Cardiac fibroblast (primary cell): Measurements from ENCODE around the gene P2RX2.

Source experiments
- DNase-seq, 2 donors: peaks; one replicate each; pipeline versions ENCODE4 v3.0.0 to v3.0.0-alpha.2; 2010; ENCODE audit warnings: low read depth in 2 of 2
- H3K4me3 ChIP-seq, 2 donors: replicated peaks in 1 of 2; 1 replicate in 1 of 2; 2 replicates in 1 of 2; pipeline ENCODE4 v1.5.1; 2011; ENCODE audit warnings: low read depth in 2 of 2, low read length in 2 of 2, mild to moderate bottlenecking in 2 of 2, moderate library complexity in 1 of 2
- TF ChIP-seq, protein P1 (sequence below): IDR thresholded peaks from one replicate; pipeline ENCODE4 v1.5.1; 2011; ENCODE audit warnings: low read depth, mild to moderate bottlenecking, low read length, inconsistent platforms

The P2RX2 gene

DNA sequence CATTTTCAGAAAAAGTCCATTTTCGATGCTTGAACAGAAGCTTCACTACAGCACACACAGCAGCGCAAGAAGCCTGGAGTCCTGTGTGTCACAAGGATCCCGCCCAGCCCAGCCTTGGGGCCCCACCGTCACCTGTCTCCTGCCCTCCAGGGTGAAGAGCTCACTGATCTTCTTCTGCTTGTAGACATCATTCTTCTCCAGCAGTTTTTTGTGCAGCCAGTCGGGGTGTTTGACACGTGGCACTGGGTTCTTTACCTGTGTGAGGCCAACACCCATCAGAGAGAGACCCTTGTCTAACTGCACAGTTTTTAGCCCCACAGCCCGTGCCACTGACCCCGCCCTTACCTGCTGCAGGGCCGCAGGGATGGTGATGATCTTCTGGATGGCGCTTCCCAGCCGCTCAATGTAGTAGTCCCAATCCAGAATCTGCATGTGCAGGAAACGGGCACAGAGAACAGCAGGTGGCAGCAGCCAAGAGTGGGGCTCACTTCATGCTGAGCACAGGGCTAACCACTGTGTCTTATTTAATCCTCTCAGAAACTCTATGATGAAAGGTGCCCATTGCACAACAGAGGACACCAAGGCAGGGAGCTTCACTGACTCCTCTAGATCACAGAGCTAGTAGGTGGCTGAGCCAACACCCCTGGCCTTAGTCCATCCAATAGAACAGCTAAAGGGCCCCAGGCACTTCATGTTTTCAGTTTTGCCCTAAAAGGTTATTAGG lies 38.6 kb downstream of the P2RX2 start:
- no peak for DNase-seq
- TF ChIP-seq, protein P1, sequence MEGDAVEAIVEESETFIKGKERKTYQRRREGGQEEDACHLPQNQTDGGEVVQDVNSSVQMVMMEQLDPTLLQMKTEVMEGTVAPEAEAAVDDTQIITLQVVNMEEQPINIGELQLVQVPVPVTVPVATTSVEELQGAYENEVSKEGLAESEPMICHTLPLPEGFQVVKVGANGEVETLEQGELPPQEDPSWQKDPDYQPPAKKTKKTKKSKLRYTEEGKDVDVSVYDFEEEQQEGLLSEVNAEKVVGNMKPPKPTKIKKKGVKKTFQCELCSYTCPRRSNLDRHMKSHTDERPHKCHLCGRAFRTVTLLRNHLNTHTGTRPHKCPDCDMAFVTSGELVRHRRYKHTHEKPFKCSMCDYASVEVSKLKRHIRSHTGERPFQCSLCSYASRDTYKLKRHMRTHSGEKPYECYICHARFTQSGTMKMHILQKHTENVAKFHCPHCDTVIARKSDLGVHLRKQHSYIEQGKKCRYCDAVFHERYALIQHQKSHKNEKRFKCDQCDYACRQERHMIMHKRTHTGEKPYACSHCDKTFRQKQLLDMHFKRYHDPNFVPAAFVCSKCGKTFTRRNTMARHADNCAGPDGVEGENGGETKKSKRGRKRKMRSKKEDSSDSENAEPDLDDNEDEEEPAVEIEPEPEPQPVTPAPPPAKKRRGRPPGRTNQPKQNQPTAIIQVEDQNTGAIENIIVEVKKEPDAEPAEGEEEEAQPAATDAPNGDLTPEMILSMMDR: no peak
- no peak overlapping the region for H3K4me3 ChIP-seq

GRCh38 chr12:132658149-132658894 lies 39.7 kb downstream of the P2RX2 start:
- DNase-seq: no peak
- TF ChIP-seq, protein P1: no peak
- H3K4me3 ChIP-seq: no peak overlapping the region

DNA sequence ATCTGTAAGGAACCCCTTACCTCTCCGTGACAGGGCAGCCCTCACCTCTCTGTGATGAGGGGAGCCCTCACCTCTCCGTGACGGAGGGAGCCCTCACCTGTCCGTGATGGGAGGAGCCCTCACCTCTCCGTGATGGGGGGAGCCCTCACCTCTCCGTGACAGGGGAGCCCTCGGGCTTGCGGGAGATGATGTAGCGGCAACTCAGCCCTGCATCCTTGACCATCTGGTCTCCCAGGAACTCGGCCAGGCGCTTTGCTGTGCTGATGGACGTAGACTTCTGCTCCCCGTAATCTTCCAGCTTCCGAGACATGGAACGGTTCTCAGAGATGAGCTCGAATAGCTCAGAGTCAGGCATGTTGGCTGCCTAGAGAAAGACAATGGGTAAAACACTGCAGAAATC lies 40.6 kb downstream of the P2RX2 start:
- no peak overlapping the region for H3K4me3 ChIP-seq
- TF ChIP-seq, protein P1: no peak
- DNase-seq: no peak

GRCh38 chr12:132660052-132660451 lies 41.5 kb downstream of the P2RX2 start:
- H3K4me3 ChIP-seq: no peak overlapping the region
- TF ChIP-seq, protein P1: no peak
- no peak for DNase-seq

GRCh38 chr12:132660996-132661395 lies 42.4 kb downstream of the P2RX2 start:
- no peak overlapping the region for H3K4me3 ChIP-seq
- TF ChIP-seq, protein P1: no peak
- DNase-seq: no peak

GRCh38 chr12:132661972-132662371 lies 43.4 kb downstream of the P2RX2 start:
- no peak overlapping the region for H3K4me3 ChIP-seq
- DNase-seq: no peak

More at GRCh38 chr12:132661972-132662371, 43.4 kb downstream of the P2RX2 start:
- TF ChIP-seq, protein P1: no peak
